Suprapubic skin (tissue), 4 donors: Measurements from ENCODE around the gene CDC5L. TPM values are rescaled to one million over a fixed set of nuclear protein-coding genes. Genes with fewer than 3 reads are reported as not detected.
"Not testable (repeated sequence)": the region's sequence is repeated elsewhere in the genome, so short reads cannot be mapped to it uniquely, and the experiment has no call there.

Source experiments
- DNase-seq, 2 donors: peaks; one replicate each; pipeline ENCODE4 v3.0.0-alpha.2; 2019; ENCODE audit warnings: low spot score in 2 of 2
- H3K27ac ChIP-seq: fragments of 200-600 bp; sonication (generic); one replicate; pipeline ENCODE4 v1.5.1; 2019
- H3K27me3 ChIP-seq: fragments of 200-600 bp; sonication (generic); one replicate; pipeline ENCODE4 v1.5.1; 2019
- H3K36me3 ChIP-seq: fragments of 200-600 bp; sonication (generic); one replicate; pipeline ENCODE4 v1.5.1; 2019
- H3K4me1 ChIP-seq: fragments of 200-600 bp; sonication (generic); one replicate; pipeline ENCODE4 v1.5.1; 2019
- H3K4me3 ChIP-seq: fragments of 200-600 bp; sonication (generic); one replicate; pipeline ENCODE4 v1.5.1; 2019; ENCODE audit warnings: mild to moderate bottlenecking
- H3K9me3 ChIP-seq: fragments of 200-600 bp; sonication (generic); one replicate; pipeline ENCODE4 v1.5.1; 2019
- CTCF ChIP-seq, 2 donors: fragments of 200-600 bp in 1 of 2; fragments of 450-650 bp in 1 of 2; sonication (generic) in 1 of 2; IDR thresholded peaks; one replicate each; pipeline ENCODE4 v1.5.1; 2016 to 2019; ENCODE audit warnings: antibody characterized with exemption in 2 of 2, mild to moderate bottlenecking in 1 of 2, moderate library complexity in 1 of 2
- EP300 ChIP-seq: sonication (generic); formaldehyde crosslinking; IDR thresholded peaks from one replicate; pipeline ENCODE4 v1.6.1; 2017; ENCODE audit warnings: antibody characterized with exemption
- POLR2A ChIP-seq, 2 donors: fragments of 450-650 bp; IDR thresholded peaks; one replicate each; pipeline ENCODE4 v1.6.1; 2017; ENCODE audit warnings: antibody characterized with exemption in 2 of 2, mild to moderate bottlenecking in 2 of 2, moderate library complexity in 2 of 2
- POLR2AphosphoS5 ChIP-seq, 3 donors: sonication (generic); formaldehyde crosslinking; IDR thresholded peaks; one replicate each; pipeline ENCODE4 v1.6.1; 2017; ENCODE audit warnings: antibody characterized with exemption in 3 of 3
- WGBS: methylation state at CpG from one replicate; pipeline ENCODE4 v1.1.5; 2018; 5-methylcytosine and 5-hydroxymethylcytosine counted together
- total RNA-seq, 4 donors: library from RNA; depleted of rRNA; stranded (reverse); fragments of >200 nt; gene quantifications; one replicate each; pipeline ENCODE4 v1.1.0, GENCODE V29; 2016

Gene CDC5L
- total RNA-seq, 4 donors from 2014 or later, result 12.3 to 16.6 (median 15.4) TPM

- no peak overlapping the region for H3K4me3 ChIP-seq
- 75% methylated on average over 8 of the region's 8 CpGs for WGBS
- no peaks in the 10 kb centered on the region for H3K36me3 ChIP-seq
- H3K9me3 ChIP-seq, result no peaks in the 10 kb centered on the region
- TF ChIP-seq CTCF (IDR thresholded peaks at IDR 0.05) (no peak), POLR2A (IDR thresholded peaks at IDR 0.05) (no peak), EP300 (no peak), POLR2AphosphoS5 (IDR thresholded peaks at IDR 0.05) (no peak)
- no peak for DNase-seq
- H3K27ac ChIP-seq, result no peak overlapping the region
- peaks cover 13% of the 10 kb centered on the region for H3K4me1 ChIP-seq
- H3K27me3 ChIP-seq, result peaks cover 21% of the 10 kb centered on the region
Observed at GRCh38 chr6:44341095-44341890, 46.2 kb upstream of the CDC5L start.

- Histone ChIP-seq H3K36me3 (no peaks in the 10 kb centered on the region), H3K27ac (no peak overlapping the region), H3K4me3 (peak overlapping the region; percentile 34), H3K27me3 (peaks cover 21% of the 10 kb centered on the region), H3K4me1 (peaks cover 13% of the 10 kb centered on the region), H3K9me3 (no peaks in the 10 kb centered on the region)
- 23% methylated on average over 6 of the region's 6 CpGs for WGBS
- DNase-seq, result no peak
- TF ChIP-seq POLR2A (IDR thresholded peaks at IDR 0.05), result no peak
- TF ChIP-seq EP300, result no peak
- TF ChIP-seq POLR2AphosphoS5 (IDR thresholded peaks at IDR 0.05), result no peak
- no peak for TF ChIP-seq CTCF (IDR thresholded peaks at IDR 0.05)
Observed at GRCh38 chr6:44342052-44342451, 45.5 kb upstream of the CDC5L start.

GRCh38 chr6:44342489-44342888 is 45.0 kb upstream of the CDC5L start, which contains the start of gene SPATS1:
Gene SPATS1 (plus strand): TSS chr6:44342650. CDS start chr6:44343096, 446 bp downstream.
- Histone ChIP-seq H3K36me3 (no peaks in the 10 kb centered on the region), H3K4me1 (peaks cover 13% of the 10 kb centered on the region), H3K27me3 (peaks cover 21% of the 10 kb centered on the region), H3K4me3 (peak within 1 kb of the TSS; percentile 34), H3K9me3 (no peaks in the 10 kb centered on the region), H3K27ac (no peak within 1 kb of the TSS)
- WGBS, result 9% methylated on average over 21 of the region's 31 CpGs
- DNase-seq, result no peak
- TF ChIP-seq CTCF (IDR thresholded peaks at IDR 0.05) (no peak), EP300 (no peak), POLR2A (IDR thresholded peaks at IDR 0.05) (no peak), POLR2AphosphoS5 (IDR thresholded peaks at IDR 0.05) (no peak)

GRCh38 chr6:44346818-44347217 is 40.7 kb upstream of the CDC5L start:
- 82% methylated on average over 4 of the region's 4 CpGs for WGBS
- H3K4me1 ChIP-seq, H3K36me3 ChIP-seq, H3K4me3 ChIP-seq, DNase-seq, H3K27ac ChIP-seq, H3K9me3 ChIP-seq: not testable (repeated sequence)
- peaks cover 21% of the 10 kb centered on the region for H3K27me3 ChIP-seq

- WGBS, result 67% methylated on average over 6 of the region's 6 CpGs
- TF ChIP-seq POLR2A (IDR thresholded peaks at IDR 0.05), result no peak
- no peak for TF ChIP-seq EP300
- TF ChIP-seq CTCF (IDR thresholded peaks at IDR 0.05), result no peak
- no peak for TF ChIP-seq POLR2AphosphoS5 (IDR thresholded peaks at IDR 0.05)
Observed at GRCh38 chr6:44349904-44350649, 37.4 kb upstream of the CDC5L start.

GRCh38 chr6:44350650-44350994 is 36.9 kb upstream of the CDC5L start:
- not testable (repeated sequence) for DNase-seq, H3K27ac ChIP-seq, H3K27me3 ChIP-seq, H3K4me3 ChIP-seq, H3K9me3 ChIP-seq, H3K36me3 ChIP-seq, H3K4me1 ChIP-seq
- 88% methylated on average over 4 of the region's 4 CpGs for WGBS

More at GRCh38 chr6:44349904-44350649, 37.4 kb upstream of the CDC5L start:
- H3K4me1 ChIP-seq, result no peaks in the 10 kb centered on the region
- no peak overlapping the region for H3K27ac ChIP-seq
- peaks cover 3% of the 10 kb centered on the region for H3K27me3 ChIP-seq
- no peaks in the 10 kb centered on the region for H3K9me3 ChIP-seq
- no peaks in the 10 kb centered on the region for H3K36me3 ChIP-seq
- no peak overlapping the region for H3K4me3 ChIP-seq
- DNase-seq, result no peak
